ENCODE measurements around the gene ABCB8.

Gene ABCB8

DNA sequence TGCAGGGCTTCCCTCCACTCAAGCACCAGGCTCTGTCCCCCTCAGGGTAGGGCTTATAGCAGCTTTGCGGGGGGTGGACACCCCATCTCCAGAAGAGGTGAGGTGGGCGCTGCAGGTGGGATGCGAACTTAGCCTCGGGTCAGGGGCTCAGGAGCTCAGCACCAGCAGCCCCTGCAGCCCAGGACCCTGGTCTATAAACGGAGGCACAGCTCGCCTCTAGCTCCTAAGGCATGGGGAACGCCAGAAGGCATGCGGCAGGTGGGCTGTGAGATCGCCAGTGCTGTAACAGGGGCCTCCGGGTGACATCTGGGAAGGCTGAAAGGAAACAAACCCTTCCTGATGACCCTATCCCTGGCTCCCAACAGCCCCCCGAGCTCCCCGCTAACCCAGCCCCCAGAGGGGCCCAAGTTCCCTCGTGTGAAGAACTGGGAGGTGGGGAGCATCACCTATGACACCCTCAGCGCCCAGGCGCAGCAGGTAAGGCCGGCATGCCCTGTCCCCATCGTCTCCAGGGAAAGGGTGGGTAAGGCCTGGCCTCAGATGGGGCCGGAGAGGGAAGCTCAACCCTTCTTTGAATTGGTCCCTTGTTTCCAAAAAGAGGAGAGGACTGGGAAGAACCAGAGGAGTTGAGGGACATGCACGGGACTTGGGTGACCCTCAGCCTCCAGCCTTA is 33.3 kb upstream of the ABCB8 start (continued):
- peak; percentile 82 for TF ChIP-seq SCRT2 (tag by site-specific recombination; IDR thresholded peaks at IDR 0.05)
- no peak for TF ChIP-seq ZNF521 (tag by site-specific recombination; IDR thresholded peaks at IDR 0.05)
- TF ChIP-seq, protein P1, sequence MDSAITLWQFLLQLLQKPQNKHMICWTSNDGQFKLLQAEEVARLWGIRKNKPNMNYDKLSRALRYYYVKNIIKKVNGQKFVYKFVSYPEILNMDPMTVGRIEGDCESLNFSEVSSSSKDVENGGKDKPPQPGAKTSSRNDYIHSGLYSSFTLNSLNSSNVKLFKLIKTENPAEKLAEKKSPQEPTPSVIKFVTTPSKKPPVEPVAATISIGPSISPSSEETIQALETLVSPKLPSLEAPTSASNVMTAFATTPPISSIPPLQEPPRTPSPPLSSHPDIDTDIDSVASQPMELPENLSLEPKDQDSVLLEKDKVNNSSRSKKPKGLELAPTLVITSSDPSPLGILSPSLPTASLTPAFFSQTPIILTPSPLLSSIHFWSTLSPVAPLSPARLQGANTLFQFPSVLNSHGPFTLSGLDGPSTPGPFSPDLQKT (IDR thresholded peaks at IDR 0.05; ENCODE audit: borderline replicate concordance, low read depth, low read length), result no peak
- TF ChIP-seq IKZF3 (tag by site-specific recombination; IDR thresholded peaks at IDR 0.05), result no peak

GRCh38 chr7:150996376-150997074 is 31.7 kb upstream of the ABCB8 start:
- ChIA-PET POLR2A (no interaction called here), CTCF (interaction anchor here (0.6 kb wide), 1 partner anchor 1195 kb away, joined by 8 read pairs; no protein-coding TSS in a partner anchor)
- TF ChIP-seq ZFHX2 (tag by site-specific recombination; conservative IDR thresholded peaks at IDR 0.05) (peak; percentile 18; the same call in 1 of the 2 replicates), ZNF600 (tag by site-specific recombination; IDR thresholded peaks at IDR 0.05) (no peak), ZBTB17 (tag by site-specific recombination; IDR thresholded peaks at IDR 0.05) (peak; percentile 52), ZNF37A (tag by site-specific recombination; IDR thresholded peaks at IDR 0.05) (no peak), ZNF423 (tag by site-specific recombination; IDR thresholded peaks at IDR 0.05) (no peak), ZNF664 (tag by site-specific recombination; IDR thresholded peaks at IDR 0.05) (no peak), ZFP3 (tag by site-specific recombination; IDR thresholded peaks at IDR 0.05; ENCODE audit: low read depth) (no peak), ZNF518A (tag by site-specific recombination; conservative IDR thresholded peaks at IDR 0.05; ENCODE audit: low read depth) (no peak), ZNF76 (tag by site-specific recombination; IDR thresholded peaks at IDR 0.05; ENCODE audit: borderline replicate concordance, low read depth) (no peak), ZNF24 (tag by site-specific recombination; IDR thresholded peaks at IDR 0.05) (no peak), ZNF785 (tag by site-specific recombination; IDR thresholded peaks at IDR 0.05) (no peak), HOXC10 (CRISPR knock-in tag; IDR thresholded peaks at IDR 0.05) (no peak)
- Histone ChIP-seq H3K36me3 (ENCODE audit: control insufficient read depth in 2 of 2, insufficient read depth in 1 of 2, low read length in 2 of 2) (no peaks in the 10 kb centered on the region), H3K9me3 (ENCODE audit: control insufficient read depth, insufficient read depth, low read depth, low read length) (no peaks in the 10 kb centered on the region), H3K4me3 (ENCODE audit: low read depth, low read length) (no peak overlapping the region), H3K4me1 (ENCODE audit: control insufficient read depth, insufficient read depth, low read length) (no peaks in the 10 kb centered on the region), H3K27ac (ENCODE audit: extremely low read depth, low read depth, low read length) (no peak overlapping the region)

DNA sequence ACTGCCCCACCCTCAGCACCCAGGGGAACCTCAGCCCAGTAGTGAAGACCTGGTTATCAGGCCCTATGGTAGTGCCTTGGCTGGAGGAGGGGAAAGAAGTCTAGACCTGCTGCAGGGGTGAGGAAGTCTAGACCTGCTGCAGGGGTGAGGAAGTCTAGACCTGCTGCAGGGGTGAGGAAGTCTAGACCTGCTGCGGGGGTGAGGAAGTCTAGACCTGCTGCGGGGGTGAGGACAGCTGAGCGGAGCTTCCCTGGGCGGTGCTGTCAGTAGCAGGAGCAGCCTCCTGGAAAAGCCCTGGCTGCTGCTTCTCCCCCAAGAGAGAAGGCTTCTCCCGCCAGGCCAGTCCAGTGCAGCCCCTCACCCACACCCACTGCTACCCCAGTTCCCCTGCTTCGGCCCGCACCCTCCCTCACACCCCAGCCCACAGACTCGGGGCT is 31.2 kb upstream of the ABCB8 start:
- CTCF ChIA-PET, result no interaction called here
- POLR2A ChIA-PET, result no interaction called here
- no peaks in the 10 kb centered on the region for H3K4me1 ChIP-seq (ENCODE audit: control insufficient read depth, insufficient read depth, low read length)

More for the DNA sequence above, 31.2 kb upstream of the ABCB8 start:
- H3K27ac ChIP-seq (ENCODE audit: extremely low read depth, low read depth, low read length), result no peak overlapping the region
- H3K36me3 ChIP-seq (ENCODE audit: control insufficient read depth in 2 of 2, insufficient read depth in 1 of 2, low read length in 2 of 2), result no peaks in the 10 kb centered on the region
- TF ChIP-seq HOXD13 (CRISPR knock-in tag; IDR thresholded peaks at IDR 0.05; ENCODE audit: borderline replicate concordance), result no peak
- TF ChIP-seq ZBTB8A (tag by site-specific recombination; IDR thresholded peaks at IDR 0.05), result no peak
- H3K9me3 ChIP-seq (ENCODE audit: control insufficient read depth, insufficient read depth, low read depth, low read length), result no peaks in the 10 kb centered on the region
- H3K4me3 ChIP-seq (ENCODE audit: low read depth, low read length), result no peak overlapping the region

Data from HEK293 (cell line).